K562 (cell line): Measurements from ENCODE around the gene SATB2. TPM values are rescaled to one million over a fixed set of nuclear protein-coding genes. Genes with fewer than 3 reads are reported as not detected.

ENCODE experiments used
- ZBTB40 ChIP-seq, 2 experiments: fragments of 450-650 bp in 1 of 2; sonication (generic) in 1 of 2; formaldehyde crosslinking in 1 of 2; IDR thresholded peaks; 2 replicates each; pipeline versions ENCODE4 v1.7.1 to v1.9.0; 2016 to 2022; ENCODE audit warnings: inconsistent platforms in 1 of 2, mild to moderate bottlenecking in 1 of 2, missing genetic modification reagents in 1 of 2
- polyA plus RNA-seq, 8 experiments: library from polyadenylated mRNA; depleted of rRNA in 4 of 8; stranded (reverse) in 5 of 8; unstranded in 3 of 8; fragments of >200 nt; fragmentation: Nextera tagmentation in 2 of 8; fragmentation: Illumina TruSeq in 1 of 8; extraction: Ambion mirVana in 2 of 8; extraction: Trizol in 1 of 8; gene quantifications; 2 replicates each; pipeline versions ENCODE4 v1.2.1 to v1.2.3, GENCODE V29; 2011 to 2014; ENCODE audit warnings: inconsistent platforms in 1 of 8, missing spikeins in 1 of 8
- total RNA-seq, 7 experiments: library from RNA; depleted of rRNA in 6 of 7; stranded (reverse); fragments of >200 nt in 6 of 7; fragmentation: Illumina TruSeq in 2 of 7; extraction: Trizol in 2 of 7; gene quantifications; 2 replicates each; pipeline versions ENCODE4 v1.2.1 to v1.2.3, GENCODE V29; 2011 to 2021; ENCODE audit warnings: low replicate concordance in 1 of 7

The SATB2 gene
- total and polyA plus RNA-seq, 9 of the 15 experiments (the other 6 are each of a cell fraction or from before 2014, with no cell fraction given) = 4.5 to 34.0 (median 15.1) TPM

DNA sequence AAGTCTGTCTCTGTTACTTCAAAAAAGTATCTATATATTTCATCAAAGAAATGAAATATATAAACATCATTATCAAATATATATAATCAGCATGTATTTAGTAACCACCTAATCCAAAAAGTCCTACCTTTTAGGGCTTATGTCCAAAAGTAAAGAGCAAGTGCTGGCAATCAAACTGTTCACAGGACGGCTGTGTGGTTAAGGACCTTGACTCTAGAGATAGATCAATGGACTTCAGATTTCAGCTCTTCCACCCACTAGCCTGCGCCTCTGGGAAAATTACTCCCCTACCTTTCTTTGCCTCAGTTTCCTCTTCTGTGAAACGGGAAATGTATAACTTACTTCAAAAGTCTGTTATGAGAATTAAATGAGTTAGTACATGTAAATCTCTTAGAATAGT is 29.4 kb downstream of the SATB2 start (continued):
- TF ChIP-seq ZBTB40 (IDR thresholded peaks at IDR 0.05) = no peak
- no peak for TF ChIP-seq ZBTB40 (CRISPR knock-in tag; IDR thresholded peaks at IDR 0.05)
